HG03159 (cell line): ENCODE results near the gene MAP2K5.
A peak's percentile ranks its signal among the peaks of the same experiment; 100 is the strongest.

Source experiments
- ATAC-seq: cut with Tn5 transposase; IDR thresholded peaks from one replicate; pipeline ENCODE4 v1.9.1; 2021; ENCODE audit warnings: mild to moderate bottlenecking, moderate library complexity; ENCODE audit not compliant: unreplicated experiment

MAP2K5 gene

DNA sequence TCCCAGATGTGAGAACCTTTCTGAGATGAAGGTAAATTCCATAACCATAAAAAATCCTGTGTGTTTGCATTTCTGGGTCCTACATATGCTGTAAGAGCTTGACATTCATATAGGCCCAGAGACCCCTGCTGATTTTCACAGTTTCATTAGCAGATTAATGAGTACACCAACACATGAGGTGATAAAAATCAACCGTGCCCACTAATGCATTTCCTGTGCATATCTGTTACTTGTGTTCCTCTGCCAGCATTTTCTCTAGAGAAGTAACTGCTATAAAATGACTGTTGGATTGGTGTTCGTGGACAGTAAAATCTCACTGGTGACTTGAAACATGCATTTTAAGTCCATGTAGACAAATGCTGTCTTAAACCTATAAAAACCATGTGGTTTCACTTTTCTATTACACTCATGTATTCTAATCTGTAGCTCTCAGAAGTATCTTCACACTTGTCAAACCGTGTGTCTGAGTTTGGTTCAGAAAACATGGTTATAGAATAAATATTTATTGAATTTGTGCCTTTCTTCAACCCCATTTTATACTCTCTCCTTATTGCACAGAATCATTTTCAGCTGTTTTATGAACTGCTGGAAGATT, 14.6 kb downstream of the MAP2K5 start:
- ATAC-seq, result no peak

DNA sequence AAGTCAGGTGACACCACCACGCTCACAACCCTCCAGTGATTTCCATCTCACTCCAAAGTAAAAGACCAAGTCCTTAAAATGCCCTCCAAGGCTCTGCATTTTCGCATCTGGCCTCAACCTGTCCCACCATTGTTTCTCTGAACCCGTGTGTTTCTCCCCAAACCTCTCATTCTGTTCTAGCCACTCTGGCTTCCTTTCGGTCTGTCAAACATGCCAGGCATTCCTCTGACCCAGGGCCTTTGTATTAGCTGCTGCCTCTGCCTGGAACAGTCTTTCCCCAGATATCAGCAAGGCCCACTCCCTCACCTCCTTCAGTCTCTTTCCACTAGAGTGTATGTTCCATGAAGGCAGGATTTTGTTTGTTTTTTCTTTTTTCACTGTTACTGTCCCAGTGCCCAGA, 16.0 kb downstream of the MAP2K5 start:
- no peak for ATAC-seq

DNA sequence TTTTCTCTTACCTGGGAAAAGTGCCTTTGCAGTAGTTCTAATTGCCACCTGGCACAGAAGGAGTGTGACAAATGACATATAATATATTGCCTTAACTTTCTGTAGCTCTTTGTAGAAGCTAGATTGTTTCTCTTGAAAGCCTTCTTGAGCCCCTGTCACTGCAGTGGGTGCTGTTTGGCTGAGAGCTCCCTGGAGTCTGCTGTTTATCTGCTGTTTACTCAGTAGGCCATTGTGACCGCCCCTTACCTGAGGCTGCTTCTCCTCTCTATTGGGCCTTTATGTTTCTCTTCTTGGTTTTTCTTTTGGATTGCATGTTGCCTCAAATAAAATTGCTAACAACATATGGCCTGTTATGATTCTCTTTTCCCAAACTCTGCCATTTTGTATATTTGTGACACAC, 16.7 kb downstream of the MAP2K5 start:
- no peak for ATAC-seq

DNA sequence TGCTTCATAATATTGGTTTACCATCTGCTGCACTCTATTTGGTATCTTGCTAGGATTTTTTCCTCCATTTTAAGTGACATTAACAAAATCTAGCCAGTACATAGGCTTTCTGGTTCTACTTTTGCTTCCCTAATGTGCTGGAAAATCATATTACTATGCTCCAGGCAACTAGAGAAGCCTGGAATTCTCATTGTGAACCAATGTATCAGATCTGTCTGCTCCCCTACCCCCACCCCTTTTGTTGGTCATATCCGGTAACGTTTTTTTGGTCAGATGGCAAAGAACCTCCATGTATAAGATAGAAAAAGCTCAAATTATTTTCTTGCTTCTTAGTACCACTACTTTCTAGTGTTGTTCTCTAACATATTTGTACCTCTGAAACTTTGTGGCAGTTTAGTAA, 17.1 kb downstream of the MAP2K5 start:
- no peak for ATAC-seq

DNA sequence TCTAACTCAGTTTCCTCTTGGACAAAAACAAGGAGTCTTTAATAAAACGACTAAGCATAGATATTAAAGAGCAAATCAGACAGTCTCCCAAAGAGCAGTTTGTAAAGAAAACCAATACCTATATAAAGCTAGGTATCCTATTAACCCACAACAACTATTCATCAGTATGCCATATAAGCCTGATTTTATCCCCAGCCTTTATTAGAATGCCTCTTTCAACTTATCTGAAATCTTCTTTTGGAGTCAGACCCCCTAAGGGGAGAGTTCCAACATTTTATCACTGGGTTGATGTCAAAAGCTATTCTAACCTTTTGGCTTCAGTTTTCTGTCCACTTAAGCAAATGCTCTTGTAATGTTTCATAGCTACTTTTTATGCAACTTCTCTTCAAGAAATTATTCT, 17.8 kb downstream of the MAP2K5 start:
- no peak for ATAC-seq

DNA sequence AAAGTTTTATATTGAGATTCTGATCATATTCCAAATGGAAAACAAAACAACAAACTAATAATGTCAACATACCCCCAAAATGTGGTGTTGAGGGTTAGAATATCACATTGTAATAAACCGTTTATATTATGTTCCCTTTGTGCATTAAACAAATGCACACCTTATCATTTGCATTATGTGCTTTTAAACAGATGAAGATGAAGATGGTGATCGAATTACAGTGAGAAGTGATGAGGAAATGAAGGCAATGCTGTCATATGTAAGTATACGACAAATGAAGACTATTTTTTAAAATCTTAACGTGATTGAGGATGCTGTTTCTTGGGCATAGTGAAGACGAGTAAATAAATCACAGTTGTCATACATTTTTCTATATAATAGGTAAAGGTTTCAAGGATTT, 20.6 kb downstream of the MAP2K5 start:
- ATAC-seq, result no peak

DNA sequence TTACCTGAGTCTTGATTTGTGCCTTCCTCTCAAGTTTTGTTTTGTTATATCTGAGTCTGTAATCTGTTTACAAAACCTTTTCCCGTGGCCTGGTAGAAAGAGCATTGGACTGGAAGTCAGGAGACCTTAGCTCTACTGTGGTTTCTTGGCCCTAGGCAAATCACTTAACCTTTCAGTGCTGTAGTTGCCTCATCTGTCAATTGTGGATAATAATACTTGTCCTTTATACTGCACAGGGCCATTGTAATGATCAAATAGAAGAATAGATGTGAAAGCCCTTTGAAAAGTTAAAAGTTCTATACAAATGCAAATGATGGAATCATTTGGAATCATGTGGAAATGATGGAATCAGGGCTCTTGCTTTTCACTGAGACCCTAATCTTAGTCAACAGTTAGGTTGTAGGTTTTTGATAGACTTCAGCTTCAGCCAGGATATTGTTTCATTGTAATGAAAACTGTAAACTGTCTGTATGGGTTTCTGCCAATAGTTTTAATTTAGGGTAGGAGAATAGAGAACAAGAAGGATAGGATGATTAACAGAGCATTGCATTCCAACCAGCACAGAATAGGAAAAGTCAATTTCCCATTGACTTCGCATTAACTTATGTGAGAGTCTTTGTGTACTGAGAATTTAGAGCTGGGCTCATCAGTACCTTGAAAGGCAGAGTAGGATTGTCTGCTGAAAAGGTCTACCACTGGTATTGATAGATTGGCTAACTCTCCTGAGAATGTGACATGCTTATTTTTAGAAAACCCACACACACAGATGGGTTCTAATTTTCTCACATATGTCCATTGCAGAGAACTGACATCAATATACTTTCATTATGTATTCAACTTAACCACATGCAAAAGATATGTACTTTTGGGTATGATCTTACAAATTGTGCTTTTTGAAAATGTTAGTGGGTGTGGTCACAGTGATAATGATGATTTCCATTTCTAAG, 21.8 kb downstream of the MAP2K5 start:
- peak; percentile 86 for ATAC-seq

DNA sequence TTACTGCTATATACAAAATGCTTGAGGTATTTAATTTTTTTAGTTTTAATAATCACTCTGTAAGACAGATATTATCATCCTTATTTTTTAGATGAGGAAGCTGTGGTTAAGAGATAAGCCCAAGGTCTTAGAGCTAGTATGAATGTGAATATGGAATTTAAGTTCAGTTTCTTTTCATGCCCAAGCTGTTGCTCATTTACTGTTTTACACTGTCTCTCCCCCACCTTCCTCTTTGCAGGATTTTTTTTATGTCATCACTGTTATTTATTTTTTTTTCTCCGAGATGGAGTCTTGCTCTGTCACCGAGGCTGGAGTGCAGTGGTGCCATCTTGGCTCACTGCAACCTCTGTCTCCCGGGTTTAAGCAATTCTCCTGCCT, 22.5 kb downstream of the MAP2K5 start:
- ATAC-seq, result peak; percentile 30

DNA sequence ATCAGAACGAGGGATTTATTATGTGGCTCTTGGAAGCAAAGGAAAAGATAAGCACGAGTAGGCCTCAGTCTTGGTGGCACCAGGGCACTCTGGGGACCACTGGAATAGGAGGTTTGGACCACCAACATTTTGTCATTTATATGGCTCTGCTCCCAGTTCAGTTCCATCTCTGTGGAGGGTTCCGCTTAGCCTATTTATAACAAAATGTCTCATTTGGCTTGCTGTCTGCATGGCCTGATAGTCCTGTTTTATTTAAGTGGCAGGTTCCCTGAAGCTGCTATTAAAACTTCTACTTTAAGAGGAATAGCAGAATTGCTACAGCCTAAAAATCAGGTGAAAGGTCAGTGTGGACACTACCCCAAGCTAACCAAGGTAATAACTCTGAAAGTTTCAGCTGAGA, 27.2 kb downstream of the MAP2K5 start:
- no peak for ATAC-seq

DNA sequence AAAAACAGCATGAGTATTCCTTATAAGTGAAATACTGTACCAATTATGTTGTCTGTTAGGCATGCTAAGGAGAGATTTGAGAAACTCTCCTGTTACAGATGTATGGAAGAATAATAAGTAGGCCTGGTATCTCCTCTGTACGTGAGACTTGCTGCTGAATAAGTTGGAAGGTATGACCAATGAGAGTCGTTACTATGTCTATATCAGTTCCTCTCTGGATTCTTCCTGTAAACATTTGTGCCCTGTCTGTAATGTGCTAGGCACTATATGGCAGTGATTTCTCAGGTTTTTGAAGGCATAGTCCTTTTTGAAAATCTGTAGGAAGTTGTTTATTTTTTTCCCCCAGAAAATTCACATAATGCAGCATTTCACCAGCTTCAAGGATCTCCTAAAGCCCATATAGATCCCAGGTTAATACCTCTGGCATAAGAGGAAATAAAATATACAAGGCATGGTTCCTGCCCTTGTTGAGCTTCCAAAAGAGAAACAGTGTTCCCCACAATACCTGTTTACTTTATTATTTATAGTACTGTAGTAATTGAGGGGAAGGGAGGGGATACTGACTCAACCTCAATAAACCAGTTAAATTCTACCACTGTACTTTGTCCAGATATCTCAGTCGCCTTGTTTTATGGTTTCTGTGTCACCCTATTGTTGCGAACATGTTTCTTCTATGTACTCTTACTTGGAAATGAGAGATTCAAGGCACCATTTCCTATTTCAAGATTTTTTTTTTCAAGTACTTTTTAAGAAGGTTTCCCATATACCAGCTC, 28.6 kb downstream of the MAP2K5 start:
- no peak for ATAC-seq

DNA sequence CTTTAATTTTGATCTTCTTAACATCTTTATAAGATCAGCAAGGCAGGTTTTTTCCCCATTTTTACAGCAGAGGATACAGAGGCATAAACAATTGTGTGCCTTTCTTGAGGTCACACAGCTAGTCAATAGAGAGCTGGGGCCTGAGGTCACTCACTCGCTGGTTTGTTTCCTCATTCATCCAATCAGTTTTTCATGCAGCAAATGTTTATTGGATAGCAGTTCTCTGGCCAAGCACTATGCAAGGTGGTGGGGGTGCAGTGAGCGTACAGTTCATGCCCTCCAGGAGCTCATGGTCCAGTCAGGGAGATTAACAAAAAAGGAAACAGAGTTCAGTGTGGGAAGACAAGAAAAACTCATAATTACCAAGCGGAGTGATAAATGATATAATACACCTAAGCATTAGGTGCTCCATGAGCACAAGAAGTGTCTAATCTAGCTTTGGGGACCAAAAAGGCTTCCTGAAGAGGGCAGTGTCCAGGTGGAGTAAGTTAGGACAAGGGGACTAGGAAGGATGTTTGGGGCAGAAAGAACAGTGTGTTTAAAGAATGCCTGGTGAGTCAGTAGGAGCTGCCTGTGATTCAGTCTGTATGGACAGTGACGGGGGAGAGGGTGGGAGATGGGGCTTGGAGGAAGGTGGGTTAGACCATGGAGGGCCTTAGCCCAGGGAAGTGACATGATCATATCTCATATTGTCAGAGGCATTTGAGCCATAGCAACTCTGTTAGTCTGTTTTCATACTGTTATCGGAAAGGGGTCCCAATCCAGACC, 29.3 kb downstream of the MAP2K5 start:
- ATAC-seq, result no peak

DNA sequence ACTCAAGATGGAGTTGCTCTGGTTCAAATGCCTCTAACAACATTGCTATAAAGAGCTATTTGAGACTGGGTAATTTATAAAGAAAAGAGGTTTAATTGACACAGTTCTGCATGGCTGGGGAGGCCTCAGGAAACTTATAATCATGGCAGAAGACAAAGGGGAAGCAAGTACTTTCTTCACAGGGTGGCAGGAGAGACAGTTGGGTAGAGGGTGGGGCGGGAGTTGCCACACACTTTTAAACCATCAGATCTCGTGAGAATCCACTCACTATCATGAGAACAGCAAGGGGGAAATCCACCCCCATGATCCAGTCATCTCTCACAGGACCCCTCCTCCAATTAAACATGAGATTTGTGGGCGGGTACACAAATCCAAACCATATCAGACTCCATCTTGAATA, 30.7 kb downstream of the MAP2K5 start:
- no peak for ATAC-seq

DNA sequence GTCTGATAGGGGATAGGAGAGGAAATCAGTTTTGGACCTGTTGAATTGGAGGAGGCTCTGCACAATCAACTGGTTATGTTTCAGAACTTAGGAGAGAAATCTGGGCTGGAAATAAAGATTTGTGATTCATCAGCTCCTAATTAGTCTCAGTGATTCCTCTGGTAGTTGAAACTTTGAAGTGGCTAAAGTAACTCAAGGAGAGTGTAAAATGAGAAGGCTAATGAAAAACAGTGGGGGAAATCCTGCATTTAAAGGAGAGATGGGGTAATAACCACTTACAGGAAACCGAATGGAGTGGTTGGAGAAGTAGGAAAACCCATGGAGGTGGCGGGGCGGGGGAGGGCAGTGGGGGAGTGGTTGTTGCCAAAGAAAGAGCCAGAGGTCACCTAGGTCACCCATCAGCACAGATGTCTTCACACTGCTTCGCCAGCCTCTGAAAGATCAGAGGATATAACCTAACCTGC, 32.6 kb downstream of the MAP2K5 start:
- no peak for ATAC-seq

DNA sequence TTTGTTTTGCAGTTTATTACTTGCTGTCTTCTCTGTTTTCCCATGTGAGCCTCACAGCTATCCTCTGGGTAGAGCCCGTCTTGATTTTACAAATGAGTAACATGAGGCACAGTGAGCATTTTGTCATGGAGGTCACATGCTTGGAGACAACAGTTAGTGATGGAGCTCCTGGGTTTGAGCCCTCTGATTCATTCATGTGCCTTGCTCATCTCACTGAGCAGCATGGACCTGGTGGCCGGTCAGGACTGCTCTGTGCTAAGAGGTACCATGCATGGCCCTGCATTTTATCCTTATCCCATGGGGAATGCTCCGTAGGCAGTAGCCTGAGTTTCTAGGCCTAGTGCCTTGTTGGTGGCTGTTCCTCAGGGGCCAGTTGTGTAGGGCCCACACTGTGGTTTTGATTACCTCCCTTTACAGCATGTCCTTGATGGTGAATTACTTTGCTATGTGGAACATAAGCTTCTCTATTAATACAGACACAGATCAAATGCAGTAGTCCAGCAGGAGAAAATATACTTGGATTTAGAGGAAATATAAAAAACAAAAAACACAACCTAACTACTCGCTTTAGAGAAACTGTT, 35.6 kb downstream of the MAP2K5 start:
- no peak for ATAC-seq

DNA sequence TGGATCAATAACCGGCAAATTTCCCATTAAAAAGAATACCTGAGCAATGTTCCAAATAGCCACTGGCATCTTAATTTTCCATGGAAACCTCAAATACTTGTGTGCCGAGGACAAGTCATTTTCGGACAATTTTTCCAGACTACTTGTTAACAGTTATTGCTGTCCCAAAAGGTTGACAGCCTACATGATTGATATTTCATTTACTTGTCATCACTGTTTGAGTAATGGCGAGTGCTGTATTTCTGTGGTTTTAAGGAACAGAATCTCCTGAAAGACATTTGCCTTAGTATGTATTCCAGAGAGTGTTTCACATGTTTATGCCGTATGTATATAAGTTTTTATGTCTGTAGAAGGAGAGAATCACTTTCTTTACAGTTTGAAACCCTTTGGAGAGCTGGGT, 36.7 kb downstream of the MAP2K5 start:
- no peak for ATAC-seq

DNA sequence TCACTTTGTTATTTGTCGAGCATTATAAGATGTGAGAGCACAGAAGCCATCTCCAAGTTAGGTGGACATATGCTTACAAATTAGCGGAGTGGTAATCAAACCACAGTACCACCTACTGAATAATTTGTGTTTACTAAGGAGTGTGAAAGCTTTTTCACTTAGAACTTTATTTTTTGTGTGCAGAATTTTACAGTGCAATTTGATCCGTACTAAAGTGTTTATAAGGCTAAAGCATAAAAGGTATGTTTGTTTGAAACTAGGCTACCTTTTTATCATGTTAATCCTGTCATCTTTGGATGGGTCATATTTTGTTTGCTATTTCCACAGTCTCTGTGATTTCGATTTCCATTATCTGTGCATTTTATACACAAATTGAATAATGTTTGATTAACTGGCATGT, 37.5 kb downstream of the MAP2K5 start:
- ATAC-seq, result no peak

DNA sequence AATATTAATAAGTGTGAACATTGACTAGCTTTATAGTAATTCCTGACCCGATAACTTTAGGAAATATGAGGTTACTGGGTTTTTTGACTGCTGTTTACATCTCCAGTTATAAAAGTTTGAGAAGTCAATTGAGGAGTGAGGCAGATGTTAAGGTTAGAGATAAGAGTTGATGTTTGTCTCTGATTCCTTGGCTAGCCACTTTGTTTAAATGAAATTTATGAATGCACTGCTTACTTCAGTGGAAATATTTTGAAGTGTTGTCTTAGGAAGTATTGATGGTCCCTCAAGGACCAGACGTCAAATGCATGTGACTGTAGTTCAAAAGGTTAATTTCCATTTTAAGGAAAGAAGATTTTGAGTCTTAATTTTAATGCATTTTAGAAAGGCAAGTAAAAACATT, 41.7 kb downstream of the MAP2K5 start:
- ATAC-seq, result no peak

DNA sequence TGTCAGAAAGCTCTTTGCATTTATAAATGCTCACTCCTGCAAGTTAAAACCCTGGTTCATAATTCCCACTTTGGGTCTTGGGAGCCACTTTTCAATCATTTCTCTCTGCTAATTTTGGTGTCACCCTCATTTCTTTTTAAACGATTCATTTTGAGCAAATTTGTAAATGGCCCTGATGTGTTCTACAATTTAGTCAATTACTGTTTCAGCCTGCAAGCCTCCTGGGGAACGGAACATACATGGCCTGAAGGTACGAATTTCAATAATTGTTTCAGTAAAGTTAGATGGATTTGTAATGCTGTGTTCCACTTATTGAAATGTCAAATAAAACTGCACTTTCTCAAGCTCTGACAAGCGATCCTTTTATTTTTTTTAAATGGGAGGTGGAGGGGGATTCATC, 43.2 kb downstream of the MAP2K5 start:
- ATAC-seq, result no peak

DNA sequence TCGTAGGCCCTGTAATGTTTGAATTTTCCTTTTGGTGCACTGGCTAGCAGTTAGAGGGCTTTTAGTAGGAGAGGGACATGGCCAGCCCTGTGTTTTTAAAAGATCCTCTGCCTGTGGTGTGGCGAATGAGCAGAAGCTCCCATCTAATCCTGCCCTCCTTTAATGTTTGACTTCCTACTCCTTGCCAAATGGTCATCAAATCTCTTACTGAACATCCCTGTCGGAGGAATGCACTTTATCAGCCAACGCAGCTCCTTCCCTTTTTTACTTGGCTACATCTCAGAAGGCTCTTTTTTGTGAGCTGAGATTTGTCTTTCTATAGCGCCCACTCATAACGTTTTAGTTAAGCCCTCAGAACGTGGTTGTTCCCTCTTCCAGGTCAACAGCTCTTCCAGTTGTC, 44.8 kb downstream of the MAP2K5 start:
- ATAC-seq, result no peak

DNA sequence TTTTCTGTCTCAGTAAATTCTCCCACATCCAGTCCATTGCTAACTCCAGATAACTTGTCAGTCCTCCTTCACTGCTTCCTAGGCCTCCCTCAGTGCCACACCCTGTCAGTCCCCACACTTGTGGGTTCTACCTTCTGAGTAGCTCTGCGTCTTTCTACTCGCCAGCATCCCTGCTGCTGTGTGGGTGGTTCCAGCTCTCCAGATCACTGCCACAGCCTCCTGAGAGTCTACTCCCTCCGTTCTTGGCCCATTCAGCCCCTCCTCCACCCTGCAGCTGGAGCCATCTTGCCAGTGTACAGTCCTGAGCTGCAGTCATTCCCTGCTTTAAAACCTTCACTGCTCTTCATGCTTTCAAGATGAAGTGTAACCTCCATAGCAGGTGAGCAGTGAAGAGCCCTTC, 45.3 kb downstream of the MAP2K5 start:
- no peak for ATAC-seq

DNA sequence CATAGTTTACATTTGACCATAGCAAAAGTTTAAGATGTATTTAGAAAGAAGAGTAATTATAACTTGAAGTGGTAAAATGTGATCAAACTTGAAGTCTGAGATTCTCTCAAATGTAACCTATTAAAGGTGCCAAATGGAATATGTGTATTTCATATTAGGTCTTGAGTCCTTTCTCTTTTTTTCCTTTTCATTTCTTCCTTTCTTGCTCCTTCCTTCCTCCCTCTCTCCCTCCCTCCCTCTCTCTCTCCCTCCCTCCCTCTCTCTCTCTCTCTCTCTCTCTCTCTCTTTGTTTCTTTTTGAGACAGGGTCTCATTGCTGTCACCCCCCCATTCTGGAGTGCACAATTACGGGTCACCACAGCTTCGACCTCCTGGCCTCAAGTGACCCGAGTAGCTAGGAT, 47.7 kb downstream of the MAP2K5 start:
- no peak for ATAC-seq
